Esophagus squamous epithelium (tissue), 5 donors: ENCODE data around the gene RARA. TPM values are rescaled to one million over a fixed set of nuclear protein-coding genes. Genes with fewer than 3 reads are reported as not detected.
"Not testable (repeated sequence)": the region's sequence is repeated elsewhere in the genome, so short reads cannot be mapped to it uniquely, and the experiment has no call there.

Experiments
- DNase-seq: peaks from one replicate; lab custom pipeline; 2025; lab: John Stamatoyannopoulos, UW
- H3K27ac ChIP-seq, 4 donors: fragments of 200-600 bp; sonication (generic); one replicate each; pipeline ENCODE4 v1.5.1; 2016 to 2019; ENCODE audit warnings: mild to moderate bottlenecking in 1 of 4
- H3K27me3 ChIP-seq, 4 donors: fragments of 200-600 bp; sonication (generic); 1 replicate in 3 of 4; 2 replicates in 1 of 4; pipeline versions ENCODE4 v1.5.1 to v1.6.0; 2017 to 2021; ENCODE audit warnings: antibody characterized with exemption in 1 of 4
- H3K36me3 ChIP-seq, 3 donors: fragments of 200-600 bp; sonication (generic); one replicate each; pipeline ENCODE4 v1.5.1; 2016 to 2019
- H3K4me1 ChIP-seq, 3 donors: fragments of 200-600 bp; sonication (generic); one replicate each; pipeline ENCODE4 v1.5.1; 2017 to 2019
- H3K4me3 ChIP-seq, 4 donors: fragments of 200-600 bp; sonication (generic); 1 replicate in 3 of 4; 2 replicates in 1 of 4; pipeline ENCODE4 v1.5.1; 2016 to 2019; ENCODE audit warnings: mild to moderate bottlenecking in 2 of 4, moderate library complexity in 1 of 4
- H3K9me3 ChIP-seq, 3 donors: fragments of 200-600 bp; sonication (generic); one replicate each; pipeline ENCODE4 v1.5.1; 2016 to 2019
- POLR2A ChIP-seq, 4 donors: fragments of 450-650 bp; IDR thresholded peaks; one replicate each; pipeline ENCODE4 v1.6.1; 2017; ENCODE audit warnings: antibody characterized with exemption in 4 of 4, mild to moderate bottlenecking in 4 of 4, moderate library complexity in 3 of 4
- WGBS, 2 donors: methylation state at CpG; one replicate each; pipeline ENCODE4 v1.1.5; 2018; 5-methylcytosine and 5-hydroxymethylcytosine counted together
- intact Hi-C: fragments of 100-400 bp; cut with DNase I; formaldehyde crosslinking; loops from one replicate; pipeline ENCODE4 v1.15.0; 2022
- total RNA-seq, 4 donors: library from RNA; depleted of rRNA; stranded (reverse); fragments of >200 nt; gene quantifications; one replicate each; pipeline ENCODE4 v1.1.0, GENCODE V29; 2016
- TF ChIP-seq, protein P1 (sequence below), 6 experiments: fragments of 450-650 bp in 4 of 6; fragments of 200-600 bp in 2 of 6; sonication (generic) in 2 of 6; IDR thresholded peaks; one replicate each; pipeline ENCODE4 v1.5.1; 2016 to 2019; ENCODE audit warnings: antibody characterized with exemption in 6 of 6, mild to moderate bottlenecking in 4 of 6, moderate library complexity in 4 of 6
- donor health status: DM: yes; HTN: yes; CAD: no.

The RARA gene
- total RNA-seq, 4 donors from 2014 or later = 6.7 to 14.2 (median 10.8) TPM

DNA sequence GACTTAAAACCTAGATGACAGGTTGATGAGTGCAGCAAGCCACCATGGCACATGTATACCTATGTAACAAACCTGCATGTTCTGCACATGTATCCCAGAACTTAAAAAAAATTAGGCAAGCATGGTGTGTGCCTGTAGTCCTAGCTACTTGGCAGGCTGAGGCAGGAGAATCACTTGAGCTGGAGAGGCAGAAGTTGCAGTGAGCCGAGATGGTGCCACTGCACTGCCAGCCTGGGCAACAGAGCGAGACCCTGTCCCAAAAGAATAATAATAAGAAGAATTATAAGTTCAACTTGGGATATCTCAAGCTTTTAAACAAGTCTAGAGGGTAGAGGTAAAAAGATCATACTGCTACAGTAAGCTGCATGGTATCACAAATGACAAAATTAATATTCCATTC, 11.5 kb upstream of the RARA start:
- Histone ChIP-seq H3K27me3 (no peaks in the 10 kb centered on the region), H3K9me3 (no peaks in the 10 kb centered on the region), H3K4me3 (no peak overlapping the region), H3K4me1 (no peaks in the 10 kb centered on the region), H3K36me3 (peaks cover 0 to 13% (median 0%) of the 10 kb centered on the region in 3 donors), H3K27ac (no peak overlapping the region)
- no peak for DNase-seq
- no peak for TF ChIP-seq POLR2A (IDR thresholded peaks at IDR 0.05)
- TF ChIP-seq, protein P1, sequence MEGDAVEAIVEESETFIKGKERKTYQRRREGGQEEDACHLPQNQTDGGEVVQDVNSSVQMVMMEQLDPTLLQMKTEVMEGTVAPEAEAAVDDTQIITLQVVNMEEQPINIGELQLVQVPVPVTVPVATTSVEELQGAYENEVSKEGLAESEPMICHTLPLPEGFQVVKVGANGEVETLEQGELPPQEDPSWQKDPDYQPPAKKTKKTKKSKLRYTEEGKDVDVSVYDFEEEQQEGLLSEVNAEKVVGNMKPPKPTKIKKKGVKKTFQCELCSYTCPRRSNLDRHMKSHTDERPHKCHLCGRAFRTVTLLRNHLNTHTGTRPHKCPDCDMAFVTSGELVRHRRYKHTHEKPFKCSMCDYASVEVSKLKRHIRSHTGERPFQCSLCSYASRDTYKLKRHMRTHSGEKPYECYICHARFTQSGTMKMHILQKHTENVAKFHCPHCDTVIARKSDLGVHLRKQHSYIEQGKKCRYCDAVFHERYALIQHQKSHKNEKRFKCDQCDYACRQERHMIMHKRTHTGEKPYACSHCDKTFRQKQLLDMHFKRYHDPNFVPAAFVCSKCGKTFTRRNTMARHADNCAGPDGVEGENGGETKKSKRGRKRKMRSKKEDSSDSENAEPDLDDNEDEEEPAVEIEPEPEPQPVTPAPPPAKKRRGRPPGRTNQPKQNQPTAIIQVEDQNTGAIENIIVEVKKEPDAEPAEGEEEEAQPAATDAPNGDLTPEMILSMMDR (IDR thresholded peaks at IDR 0.05) = no peak
- intact Hi-C loops = no loop called here
- WGBS, 2 donors = 90 to 92% methylated on average over 2 of the region's 2 CpGs

DNA sequence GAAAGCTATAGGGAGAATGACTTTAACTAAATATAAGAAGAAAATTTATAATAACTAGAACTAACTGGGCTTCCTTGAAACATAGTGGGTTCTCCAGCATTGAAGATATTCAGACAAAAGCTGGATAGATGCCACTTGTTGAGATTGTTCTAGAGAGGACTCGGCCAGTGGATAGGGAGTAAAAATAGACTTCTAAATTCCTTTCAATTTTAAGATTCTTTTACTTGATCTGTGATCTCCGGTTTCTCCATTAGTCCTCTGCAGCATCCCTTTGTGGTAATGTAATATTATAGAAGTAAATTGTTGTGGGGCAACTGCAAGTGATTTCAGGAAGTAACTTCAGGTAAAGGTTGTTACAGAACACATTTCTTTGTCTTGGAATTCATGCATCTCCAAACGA, 10.3 kb upstream of the RARA start:
- no peak for DNase-seq
- 57 to 69% methylated on average over 3 of the region's 3 CpGs for WGBS, 2 donors
- Histone ChIP-seq H3K27me3 (no peaks in the 10 kb centered on the region), H3K27ac (no peak overlapping the region), H3K4me1 (peaks cover 7 to 9% (median 7%) of the 10 kb centered on the region in 3 donors), H3K4me3 (no peak overlapping the region), H3K9me3 (no peaks in the 10 kb centered on the region), H3K36me3 (peaks cover 0 to 13% (median 0%) of the 10 kb centered on the region in 3 donors)
- TF ChIP-seq POLR2A (IDR thresholded peaks at IDR 0.05) = no peak
- TF ChIP-seq, protein P1 (IDR thresholded peaks at IDR 0.05) = no peak
- intact Hi-C loops = no loop called here

DNA sequence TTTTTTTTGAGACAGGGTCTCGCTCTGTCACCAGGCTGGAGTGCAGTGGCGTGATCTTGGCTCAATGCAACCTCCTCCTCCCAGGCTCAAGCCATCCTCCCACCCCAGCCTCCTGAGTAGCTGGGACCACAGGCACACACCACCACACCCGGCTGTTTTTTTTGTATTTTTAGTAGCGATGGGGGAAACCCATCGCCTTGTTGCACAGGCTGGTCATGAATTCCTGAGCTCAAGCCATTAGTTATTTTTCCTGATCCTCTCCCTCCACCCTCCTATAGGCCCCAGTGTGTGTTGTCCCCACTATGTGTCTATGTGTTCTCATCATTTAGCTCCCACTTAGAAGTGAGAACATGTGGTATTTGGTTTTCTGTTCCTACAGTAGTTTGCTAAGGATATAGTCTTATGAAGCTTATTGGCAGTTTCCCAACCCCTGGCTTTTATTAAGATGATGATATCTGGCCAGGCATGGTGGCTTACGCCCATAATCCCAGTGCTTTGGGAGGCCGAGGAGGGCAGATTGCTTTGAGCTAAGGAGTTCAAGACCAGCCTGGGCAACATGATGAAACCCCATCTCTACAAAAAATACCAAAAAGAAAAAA, 9.7 kb upstream of the RARA start:
- 79 to 94% methylated on average over 5 to 7 of the region's 7 CpGs for WGBS, 2 donors
- H3K9me3 ChIP-seq, H3K4me3 ChIP-seq, H3K27me3 ChIP-seq, intact Hi-C loops, DNase-seq, H3K27ac ChIP-seq: not testable (repeated sequence)
- Histone ChIP-seq H3K4me1 (peaks cover 8 to 15% (median 12%) of the 10 kb centered on the region in 3 donors), H3K36me3 (peaks cover 0 to 12% (median 0%) of the 10 kb centered on the region in 3 donors)

DNA sequence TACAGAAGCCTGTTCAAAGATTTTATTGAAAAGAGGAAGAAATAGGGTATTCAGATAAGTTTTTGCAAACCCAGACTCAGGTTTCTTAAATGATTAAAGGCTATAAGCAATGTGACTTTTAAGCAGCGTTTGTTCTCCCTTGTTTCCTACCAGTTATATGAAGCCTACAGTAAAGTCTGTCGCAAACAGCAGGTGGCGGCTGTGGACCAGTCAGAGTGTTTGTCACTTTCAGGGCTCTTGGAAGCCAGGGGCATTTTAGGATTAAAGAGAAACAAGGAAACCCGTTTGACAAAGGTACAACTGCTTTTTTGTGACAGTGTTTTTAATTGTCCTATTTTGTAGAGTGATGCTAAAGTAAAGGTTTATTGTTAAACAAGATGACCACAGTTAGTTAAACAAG, 7.7 kb upstream of the RARA start:
- DNase-seq = no peak
- Histone ChIP-seq H3K36me3 (no peaks in the 10 kb centered on the region), H3K4me3 (no peak overlapping the region), H3K27ac (no peak overlapping the region), H3K4me1 (peaks cover 8 to 27% (median 16%) of the 10 kb centered on the region in 3 donors), H3K27me3 (no peaks in the 10 kb centered on the region), H3K9me3 (no peaks in the 10 kb centered on the region)
- intact Hi-C loops = loop anchor here (10.0 kb wide), 1 partner anchor 253 kb away; no protein-coding TSS in a partner anchor
- WGBS, 2 donors = 64 to 65% methylated on average over 4 of the region's 4 CpGs
- TF ChIP-seq POLR2A (IDR thresholded peaks at IDR 0.05) = no peak
- TF ChIP-seq, protein P1 (IDR thresholded peaks at IDR 0.05) = peak in 1 of 6 experiments; percentile 48

DNA sequence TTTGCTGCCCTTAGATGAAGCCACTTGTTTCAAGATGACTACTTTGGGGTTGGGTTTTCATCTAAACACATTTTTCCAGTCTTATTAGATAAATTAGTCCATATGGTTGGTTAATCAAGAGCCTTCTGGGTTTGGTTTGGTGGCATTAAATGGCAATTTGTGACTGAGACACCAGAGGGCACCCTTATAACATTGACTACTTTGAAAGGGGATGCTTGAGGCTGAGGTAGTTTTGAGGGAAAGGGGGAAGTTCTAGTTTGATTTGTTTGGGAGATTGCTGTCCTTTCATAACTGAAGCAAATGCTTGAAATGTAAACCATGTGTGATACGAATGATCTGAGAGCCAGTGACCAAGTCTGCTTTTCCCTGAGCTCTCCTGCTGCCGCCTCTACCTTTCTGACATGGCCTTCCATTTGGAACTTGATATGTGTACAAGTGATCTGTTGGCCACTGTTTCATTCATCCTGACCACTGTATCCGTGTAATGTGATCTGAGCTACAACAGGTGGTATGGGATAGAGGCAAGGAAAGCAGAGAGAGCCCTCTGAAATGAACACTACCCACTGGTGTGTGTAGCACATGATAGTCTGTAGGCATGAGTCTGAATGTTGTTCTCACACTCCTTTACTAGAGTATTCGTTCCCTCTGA, 5.8 kb upstream of the RARA start:
- H3K36me3 ChIP-seq = no peaks in the 10 kb centered on the region
- 43 to 47% methylated on average over 4 of the region's 4 CpGs for WGBS, 2 donors
- no peak for DNase-seq
- H3K4me1 ChIP-seq = peaks cover 26 to 45% (median 34%) of the 10 kb centered on the region in 3 donors
- no peaks in the 10 kb centered on the region for H3K9me3 ChIP-seq
- intact Hi-C loops = loop anchor here (2.0 to 10.0 kb wide), 2 partner anchors 52 to 252 kb away; no protein-coding TSS in a partner anchor
- H3K27ac ChIP-seq = peak overlapping the region in 1 of 4 donors; percentile 0
- TF ChIP-seq POLR2A (IDR thresholded peaks at IDR 0.05) = no peak
- TF ChIP-seq, protein P1 (IDR thresholded peaks at IDR 0.05) = peak; percentile 59 to 88 (median 79)
- no peaks in the 10 kb centered on the region for H3K27me3 ChIP-seq
- no peak overlapping the region for H3K4me3 ChIP-seq
